ENCODE data around the gene ODF2L.

ODF2L gene

GRCh38 chr1:86317926-86318325 is 78.2 kb downstream of the ODF2L start:
- DNase-seq (ENCODE audit: low read depth) = no peak

GRCh38 chr1:86305731-86306130 is 90.4 kb downstream of the ODF2L start:
- no peak for DNase-seq (ENCODE audit: low read depth)

- no peak for DNase-seq (ENCODE audit: low read depth)
These were observed 93.0 kb downstream of the ODF2L start for GRCh38 chr1:86303041-86303690.
